Measurements from ENCODE around the gene CENPS. TPM values are rescaled to one million over a fixed set of nuclear protein-coding genes. Genes with fewer than 3 reads are reported as not detected.

Gene CENPS
- total and polyA plus RNA-seq, 9 of the 15 experiments (the other 6 are each of a cell fraction or from before 2014, with no cell fraction given), result 10.2 to 36.0 (median 26.0) TPM

DNA sequence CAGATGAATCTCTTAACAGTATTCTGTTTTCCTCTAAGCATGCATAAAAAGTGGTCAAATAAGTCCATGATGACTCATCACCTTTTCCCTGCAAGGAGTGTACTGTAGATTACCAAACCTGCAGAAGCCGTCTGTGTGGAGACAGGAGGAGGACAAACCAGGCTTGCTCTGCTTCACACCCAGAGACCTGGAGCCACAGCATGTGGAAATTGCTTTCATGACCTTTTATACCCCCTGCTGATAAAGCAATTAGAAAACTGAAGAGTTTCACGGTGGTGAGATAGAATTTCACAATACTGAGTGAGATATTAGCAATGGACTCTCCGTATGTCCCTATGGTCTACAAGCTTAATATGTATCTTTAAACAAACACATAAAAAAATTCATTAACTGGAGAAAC lies 29.0 kb downstream of the CENPS start (continued):
- TF ChIP-seq ZNF696 (CRISPR knock-in tag; conservative IDR thresholded peaks at IDR 0.05) (no peak), LCOR (CRISPR knock-in tag; IDR thresholded peaks at IDR 0.05) (no peak), TRIM28 (IDR thresholded peaks at IDR 0.05) (peak; percentile 25; the same call in 1 of the 2 replicates), PTRF (tag; IDR thresholded peaks at IDR 0.05) (no peak), HMG20A (CRISPR knock-in tag; conservative IDR thresholded peaks at IDR 0.05) (no peak), CREB1 (IDR thresholded peaks at IDR 0.05) (no peak), CREB1 (CRISPR knock-in tag; IDR thresholded peaks at IDR 0.05) (no peak), FOXK1 (CRISPR knock-in tag; IDR thresholded peaks at IDR 0.05; ENCODE audit: borderline replicate concordance) (no peak), CBFB (CRISPR knock-in tag; IDR thresholded peaks at IDR 0.05) (no peak), ZNF644 (tag; IDR thresholded peaks at IDR 0.05; ENCODE audit: low read depth) (no peak), ZNF175 (CRISPR knock-in tag; IDR thresholded peaks at IDR 0.05; ENCODE audit: low read depth) (no peak), MEF2A (IDR thresholded peaks at IDR 0.05; ENCODE audit: control insufficient read depth, low read depth, low read length) (no peak), GTF2E2 (tag; IDR thresholded peaks at IDR 0.05) (no peak), ZNF408 (CRISPR knock-in tag; IDR thresholded peaks at IDR 0.05; ENCODE audit: low read depth) (no peak), PTTG1 (tag; IDR thresholded peaks at IDR 0.05; ENCODE audit: low read depth) (no peak), IFI16 (CRISPR knock-in tag; IDR thresholded peaks at IDR 0.05) (no peak), SNIP1 (IDR thresholded peaks at IDR 0.05; ENCODE audit: low read depth) (no peak)
- TF ChIP-seq, protein P1, sequence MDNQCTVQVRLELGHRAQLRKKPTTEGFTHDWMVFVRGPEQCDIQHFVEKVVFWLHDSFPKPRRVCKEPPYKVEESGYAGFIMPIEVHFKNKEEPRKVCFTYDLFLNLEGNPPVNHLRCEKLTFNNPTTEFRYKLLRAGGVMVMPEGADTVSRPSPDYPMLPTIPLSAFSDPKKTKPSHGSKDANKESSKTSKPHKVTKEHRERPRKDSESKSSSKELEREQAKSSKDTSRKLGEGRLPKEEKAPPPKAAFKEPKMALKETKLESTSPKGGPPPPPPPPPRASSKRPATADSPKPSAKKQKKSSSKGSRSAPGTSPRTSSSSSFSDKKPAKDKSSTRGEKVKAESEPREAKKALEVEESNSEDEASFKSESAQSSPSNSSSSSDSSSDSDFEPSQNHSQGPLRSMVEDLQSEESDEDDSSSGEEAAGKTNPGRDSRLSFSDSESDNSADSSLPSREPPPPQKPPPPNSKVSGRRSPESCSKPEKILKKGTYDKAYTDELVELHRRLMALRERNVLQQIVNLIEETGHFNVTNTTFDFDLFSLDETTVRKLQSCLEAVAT (IDR thresholded peaks at IDR 0.05), result peak in 1 of 2 experiments; percentile 92; a peak in 2 of 4 replicates
- TF ChIP-seq, protein P2, sequence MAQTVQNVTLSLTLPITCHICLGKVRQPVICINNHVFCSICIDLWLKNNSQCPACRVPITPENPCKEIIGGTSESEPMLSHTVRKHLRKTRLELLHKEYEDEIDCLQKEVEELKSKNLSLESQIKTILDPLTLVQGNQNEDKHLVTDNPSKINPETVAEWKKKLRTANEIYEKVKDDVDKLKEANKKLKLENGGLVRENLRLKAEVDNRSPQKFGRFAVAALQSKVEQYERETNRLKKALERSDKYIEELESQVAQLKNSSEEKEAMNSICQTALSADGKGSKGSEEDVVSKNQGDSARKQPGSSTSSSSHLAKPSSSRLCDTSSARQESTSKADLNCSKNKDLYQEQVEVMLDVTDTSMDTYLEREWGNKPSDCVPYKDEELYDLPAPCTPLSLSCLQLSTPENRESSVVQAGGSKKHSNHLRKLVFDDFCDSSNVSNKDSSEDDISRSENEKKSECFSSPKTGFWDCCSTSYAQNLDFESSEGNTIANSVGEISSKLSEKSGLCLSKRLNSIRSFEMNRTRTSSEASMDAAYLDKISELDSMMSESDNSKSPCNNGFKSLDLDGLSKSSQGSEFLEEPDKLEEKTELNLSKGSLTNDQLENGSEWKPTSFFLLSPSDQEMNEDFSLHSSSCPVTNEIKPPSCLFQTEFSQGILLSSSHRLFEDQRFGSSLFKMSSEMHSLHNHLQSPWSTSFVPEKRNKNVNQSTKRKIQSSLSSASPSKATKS (CRISPR knock-in tag; IDR thresholded peaks at IDR 0.05), result no peak
- TF ChIP-seq, protein P3, sequence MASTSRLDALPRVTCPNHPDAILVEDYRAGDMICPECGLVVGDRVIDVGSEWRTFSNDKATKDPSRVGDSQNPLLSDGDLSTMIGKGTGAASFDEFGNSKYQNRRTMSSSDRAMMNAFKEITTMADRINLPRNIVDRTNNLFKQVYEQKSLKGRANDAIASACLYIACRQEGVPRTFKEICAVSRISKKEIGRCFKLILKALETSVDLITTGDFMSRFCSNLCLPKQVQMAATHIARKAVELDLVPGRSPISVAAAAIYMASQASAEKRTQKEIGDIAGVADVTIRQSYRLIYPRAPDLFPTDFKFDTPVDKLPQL (IDR thresholded peaks at IDR 0.05; ENCODE audit: extremely low read depth, insufficient read length), result no peak
- TF ChIP-seq, protein P4, sequence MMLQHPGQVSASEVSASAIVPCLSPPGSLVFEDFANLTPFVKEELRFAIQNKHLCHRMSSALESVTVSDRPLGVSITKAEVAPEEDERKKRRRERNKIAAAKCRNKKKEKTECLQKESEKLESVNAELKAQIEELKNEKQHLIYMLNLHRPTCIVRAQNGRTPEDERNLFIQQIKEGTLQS (IDR thresholded peaks at IDR 0.05), result peak; percentile 99
- TF ChIP-seq, protein P4 (CRISPR knock-in tag; conservative IDR thresholded peaks at IDR 0.05), result no peak
- TF ChIP-seq, protein P5, sequence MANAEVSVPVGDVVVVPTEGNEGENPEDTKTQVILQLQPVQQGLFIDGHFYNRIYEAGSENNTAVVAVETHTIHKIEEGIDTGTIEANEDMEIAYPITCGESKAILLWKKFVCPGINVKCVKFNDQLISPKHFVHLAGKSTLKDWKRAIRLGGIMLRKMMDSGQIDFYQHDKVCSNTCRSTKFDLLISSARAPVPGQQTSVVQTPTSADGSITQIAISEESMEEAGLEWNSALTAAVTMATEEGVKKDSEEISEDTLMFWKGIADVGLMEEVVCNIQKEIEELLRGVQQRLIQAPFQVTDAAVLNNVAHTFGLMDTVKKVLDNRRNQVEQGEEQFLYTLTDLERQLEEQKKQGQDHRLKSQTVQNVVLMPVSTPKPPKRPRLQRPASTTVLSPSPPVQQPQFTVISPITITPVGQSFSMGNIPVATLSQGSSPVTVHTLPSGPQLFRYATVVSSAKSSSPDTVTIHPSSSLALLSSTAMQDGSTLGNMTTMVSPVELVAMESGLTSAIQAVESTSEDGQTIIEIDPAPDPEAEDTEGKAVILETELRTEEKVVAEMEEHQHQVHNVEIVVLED (CRISPR knock-in tag; IDR thresholded peaks at IDR 0.05), result no peak

Data from K562 (cell line).